PC-9 (cell line): Measurements from ENCODE around the gene SALL1.

Experiments
- EZH2 ChIP-seq: fragments of 200-600 bp; sonication (generic); IDR thresholded peaks from 2 replicates; pipeline ENCODE4 v1.8.0; 2017; ENCODE audit warnings: antibody characterized with exemption, low read depth
- TF ChIP-seq, protein P1 (sequence below): fragments of 200-600 bp; sonication (generic); conservative IDR thresholded peaks from 2 replicates; pipeline ENCODE4 v1.6.1; 2017; ENCODE audit warnings: mixed run types, antibody characterized with exemption, mild to moderate bottlenecking, moderate library complexity

DNA sequence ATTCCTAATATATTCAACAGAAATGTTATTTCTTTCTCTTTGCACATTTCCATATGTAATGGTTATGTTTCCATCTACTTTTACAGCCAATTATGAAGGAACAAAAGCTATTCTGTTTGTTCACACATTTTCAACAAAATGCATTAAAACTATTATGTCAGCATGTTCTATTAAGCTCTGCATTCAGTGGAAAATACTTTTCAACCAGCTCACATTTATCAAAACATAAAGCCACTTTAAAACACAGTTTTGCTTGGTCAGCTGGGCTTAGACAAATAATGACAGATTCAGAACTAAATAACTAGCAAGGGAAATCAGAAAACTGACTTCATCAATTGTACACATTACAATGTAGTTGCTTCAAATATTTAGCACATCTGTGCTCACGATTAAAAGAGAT is 6.9 kb downstream of the SALL1 start:
- TF ChIP-seq, protein P1, sequence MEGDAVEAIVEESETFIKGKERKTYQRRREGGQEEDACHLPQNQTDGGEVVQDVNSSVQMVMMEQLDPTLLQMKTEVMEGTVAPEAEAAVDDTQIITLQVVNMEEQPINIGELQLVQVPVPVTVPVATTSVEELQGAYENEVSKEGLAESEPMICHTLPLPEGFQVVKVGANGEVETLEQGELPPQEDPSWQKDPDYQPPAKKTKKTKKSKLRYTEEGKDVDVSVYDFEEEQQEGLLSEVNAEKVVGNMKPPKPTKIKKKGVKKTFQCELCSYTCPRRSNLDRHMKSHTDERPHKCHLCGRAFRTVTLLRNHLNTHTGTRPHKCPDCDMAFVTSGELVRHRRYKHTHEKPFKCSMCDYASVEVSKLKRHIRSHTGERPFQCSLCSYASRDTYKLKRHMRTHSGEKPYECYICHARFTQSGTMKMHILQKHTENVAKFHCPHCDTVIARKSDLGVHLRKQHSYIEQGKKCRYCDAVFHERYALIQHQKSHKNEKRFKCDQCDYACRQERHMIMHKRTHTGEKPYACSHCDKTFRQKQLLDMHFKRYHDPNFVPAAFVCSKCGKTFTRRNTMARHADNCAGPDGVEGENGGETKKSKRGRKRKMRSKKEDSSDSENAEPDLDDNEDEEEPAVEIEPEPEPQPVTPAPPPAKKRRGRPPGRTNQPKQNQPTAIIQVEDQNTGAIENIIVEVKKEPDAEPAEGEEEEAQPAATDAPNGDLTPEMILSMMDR = no peak
- TF ChIP-seq EZH2 = no peak
